ENCODE data around the gene CCL7.

The CCL7 gene

GRCh38 chr17:34252444-34253138 lies 17.4 kb upstream of the CCL7 start:
- no peak for TF ChIP-seq ARNT (IDR thresholded peaks at IDR 0.05)
- no peak for TF ChIP-seq FOXM1 (IDR thresholded peaks at IDR 0.05; ENCODE audit: borderline replicate concordance)
- no peak for TF ChIP-seq PKNOX1 (IDR thresholded peaks at IDR 0.05)
- ChIA-PET CTCF (no interaction called here), POLR2A (no interaction called here)
- DNase-seq (ENCODE audit: extremely low spot score) = no peak

- TF ChIP-seq ELF4 (IDR thresholded peaks at IDR 0.05) (no peak), LEF1 (IDR thresholded peaks at IDR 0.05; ENCODE audit: borderline replicate concordance) (no peak), CTBP1 (IDR thresholded peaks at IDR 0.05; ENCODE audit: borderline replicate concordance) (no peak), ARNT (IDR thresholded peaks at IDR 0.05) (no peak), PKNOX1 (IDR thresholded peaks at IDR 0.05) (no peak), HDGF (IDR thresholded peaks at IDR 0.05; ENCODE audit: borderline replicate concordance) (no peak), BHLHE40 (IDR thresholded peaks at IDR 0.05; ENCODE audit: borderline replicate concordance) (no peak), NFRKB (IDR thresholded peaks at IDR 0.05) (no peak)
- DNase-seq (ENCODE audit: extremely low spot score) = no peak
- POLR2A ChIA-PET = no interaction called here
- CTCF ChIA-PET = no interaction called here
These were observed 16.9 kb upstream of the CCL7 start for GRCh38 chr17:34253139-34253525.

GRCh38 chr17:34254146-34254545 lies 15.9 kb upstream of the CCL7 start:
- TF ChIP-seq FOXA1 (IDR thresholded peaks at IDR 0.05) (no peak), SUZ12 (IDR thresholded peaks at IDR 0.05) (no peak), PKNOX1 (IDR thresholded peaks at IDR 0.05) (no peak), NFRKB (IDR thresholded peaks at IDR 0.05) (no peak)
- ChIA-PET POLR2A (no interaction called here), CTCF (no interaction called here)
- no peak for DNase-seq (ENCODE audit: extremely low spot score)

GRCh38 chr17:34254651-34255380 lies 15.2 kb upstream of the CCL7 start, which contains the start of gene CCL2:
CCL2 (plus strand) TSS chr17:34255285; CDS start chr17:34255350, 65 bp downstream.
- ChIA-PET CTCF (no interaction called here), POLR2A (no interaction called here)
- no peak for TF ChIP-seq HDGF (IDR thresholded peaks at IDR 0.05; ENCODE audit: borderline replicate concordance)
- peak; percentile 9 for DNase-seq (ENCODE audit: extremely low spot score)

- DNase-seq (ENCODE audit: extremely low spot score) = no peak
- CTCF ChIA-PET = no interaction called here
- TF ChIP-seq TARDBP (IDR thresholded peaks at IDR 0.05) (no peak), NFRKB (IDR thresholded peaks at IDR 0.05) (no peak), BHLHE40 (IDR thresholded peaks at IDR 0.05; ENCODE audit: borderline replicate concordance) (no peak)
- POLR2A ChIA-PET = no interaction called here
These were observed 14.7 kb upstream of the CCL7 start for GRCh38 chr17:34255381-34255732.

- ChIA-PET POLR2A (no interaction called here), CTCF (no interaction called here)
- TF ChIP-seq BHLHE40 (IDR thresholded peaks at IDR 0.05; ENCODE audit: borderline replicate concordance) (no peak), PKNOX1 (IDR thresholded peaks at IDR 0.05) (no peak), L3MBTL2 (conservative IDR thresholded peaks at IDR 0.05) (no peak), FOXK2 (IDR thresholded peaks at IDR 0.05) (no peak), SUZ12 (IDR thresholded peaks at IDR 0.05) (no peak), ZNF384 (IDR thresholded peaks at IDR 0.05) (no peak), FOXA1 (IDR thresholded peaks at IDR 0.05) (no peak), NFRKB (IDR thresholded peaks at IDR 0.05) (no peak), HDGF (IDR thresholded peaks at IDR 0.05; ENCODE audit: borderline replicate concordance) (no peak)
- DNase-seq (ENCODE audit: extremely low spot score) = no peak
These were observed 14.2 kb upstream of the CCL7 start for GRCh38 chr17:34255841-34256240.

GRCh38 chr17:34257299-34257985 lies 12.6 kb upstream of the CCL7 start:
- no peak for DNase-seq (ENCODE audit: extremely low spot score)
- ChIA-PET CTCF (no interaction called here), POLR2A (no interaction called here)
- TF ChIP-seq ZNF384 (IDR thresholded peaks at IDR 0.05) (no peak), SP1 (IDR thresholded peaks at IDR 0.05) (no peak), NFRKB (IDR thresholded peaks at IDR 0.05) (no peak), L3MBTL2 (conservative IDR thresholded peaks at IDR 0.05) (no peak), TARDBP (IDR thresholded peaks at IDR 0.05) (no peak), FOXM1 (IDR thresholded peaks at IDR 0.05; ENCODE audit: borderline replicate concordance) (no peak), PKNOX1 (IDR thresholded peaks at IDR 0.05) (no peak), ARNT (IDR thresholded peaks at IDR 0.05) (no peak), HDGF (IDR thresholded peaks at IDR 0.05; ENCODE audit: borderline replicate concordance) (no peak), LEF1 (IDR thresholded peaks at IDR 0.05; ENCODE audit: borderline replicate concordance) (no peak), FOXK2 (IDR thresholded peaks at IDR 0.05) (no peak), FOXA1 (IDR thresholded peaks at IDR 0.05) (no peak), CTBP1 (IDR thresholded peaks at IDR 0.05; ENCODE audit: borderline replicate concordance) (no peak)

Data from HEK293T (cell line).